HUES6 (cell line): Measurements from ENCODE around the gene AP2B1.

Source experiments
- H3K27ac ChIP-seq: 2 replicates; pipeline ENCODE4 v1.7.0; 2013; ENCODE audit warnings: low read depth, mild to moderate bottlenecking, low read length, inconsistent platforms
- H3K27me3 ChIP-seq: 2 replicates; pipeline ENCODE4 v1.6.1; 2013; ENCODE audit warnings: low read length; ENCODE audit not compliant: control insufficient read depth, insufficient read depth
- H3K36me3 ChIP-seq: 2 replicates; pipeline ENCODE4 v1.6.1; 2013; ENCODE audit warnings: low read length; ENCODE audit not compliant: control insufficient read depth, insufficient read depth
- H3K4me1 ChIP-seq: 2 replicates; pipeline ENCODE4 v1.6.1; 2013; ENCODE audit warnings: low read length; ENCODE audit not compliant: control insufficient read depth, insufficient read depth
- H3K4me3 ChIP-seq: 2 replicates; pipeline ENCODE4 v1.5.1; 2013; ENCODE audit warnings: low read depth, low read length
- H3K9ac ChIP-seq: one replicate; pipeline ENCODE4 v1.6.1; 2013; ENCODE audit warnings: mild to moderate bottlenecking, low read length
- H3K9me3 ChIP-seq: 2 replicates; pipeline ENCODE4 v1.6.1; 2013; ENCODE audit warnings: low read depth, low read length; ENCODE audit not compliant: control insufficient read depth, insufficient read depth

Gene AP2B1

DNA sequence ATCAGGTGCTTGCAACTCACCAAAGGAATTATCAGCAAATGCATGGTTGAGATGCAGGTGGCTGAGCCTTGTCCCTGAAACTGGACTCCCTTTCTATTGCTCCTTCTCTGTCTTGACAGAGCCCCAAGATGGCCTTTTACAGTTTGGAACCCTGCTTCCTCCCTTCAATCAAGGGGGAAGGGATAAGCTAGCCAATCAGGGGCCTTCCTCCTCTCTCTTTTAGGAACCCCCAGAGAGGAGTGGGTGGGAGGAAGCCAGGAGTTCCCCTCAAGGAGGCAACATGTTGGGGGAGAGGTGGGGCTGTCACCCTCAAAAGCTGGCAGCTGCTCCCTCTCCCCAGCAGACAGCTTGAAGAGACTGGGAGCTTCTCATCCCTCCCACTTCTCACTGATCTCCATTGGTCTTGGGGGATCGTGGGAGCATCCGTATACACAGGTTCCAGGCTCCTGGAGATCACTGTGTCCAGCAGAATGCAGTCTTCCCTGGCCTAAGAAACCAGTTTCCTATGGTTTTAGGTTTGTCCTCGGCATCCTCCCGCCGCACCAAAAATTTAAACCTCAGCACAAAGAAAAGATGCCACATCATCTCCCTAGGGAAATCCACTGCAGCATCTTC is 151.5 kb downstream of the AP2B1 start:
- H3K36me3 ChIP-seq = no peaks in the 10 kb centered on the region
- H3K4me1 ChIP-seq = 0 out of 2 replicates have a peak, but pooled peaks cover 3% of the 10 kb centered on the region
- H3K27me3 ChIP-seq = peaks cover 56% of the 10 kb centered on the region
- H3K9ac ChIP-seq = no peak overlapping the region
- no peaks in the 10 kb centered on the region for H3K9me3 ChIP-seq
- no peak overlapping the region for H3K27ac ChIP-seq
- H3K4me3 ChIP-seq = no peak overlapping the region

DNA sequence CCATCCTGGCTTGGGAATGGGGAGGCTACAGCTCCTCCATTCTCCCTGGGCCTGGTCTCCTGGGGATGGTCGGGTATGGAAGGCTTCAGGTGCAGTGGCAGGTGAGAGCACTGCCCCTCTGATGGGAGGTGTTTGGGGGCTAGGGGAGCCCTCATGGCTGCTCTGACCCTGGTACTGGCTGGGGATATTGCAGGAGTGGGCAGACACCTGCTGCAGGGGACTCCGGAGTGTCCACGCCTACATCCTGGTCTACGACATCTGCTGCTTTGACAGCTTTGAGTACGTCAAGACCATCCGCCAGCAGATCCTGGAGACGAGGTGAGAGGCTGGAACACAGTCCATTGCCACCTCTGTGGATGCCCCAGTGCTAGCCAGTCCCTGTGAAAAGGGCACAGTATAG is 153.1 kb downstream of the AP2B1 start:
- H3K9me3 ChIP-seq = no peaks in the 10 kb centered on the region
- H3K27ac ChIP-seq = no peak overlapping the region
- H3K4me1 ChIP-seq = 0 out of 2 replicates have a peak, but pooled peaks cover 3% of the 10 kb centered on the region
- H3K36me3 ChIP-seq = no peaks in the 10 kb centered on the region
- H3K27me3 ChIP-seq = peaks cover 64% of the 10 kb centered on the region
- H3K4me3 ChIP-seq = no peak overlapping the region
- H3K9ac ChIP-seq = no peak overlapping the region

DNA sequence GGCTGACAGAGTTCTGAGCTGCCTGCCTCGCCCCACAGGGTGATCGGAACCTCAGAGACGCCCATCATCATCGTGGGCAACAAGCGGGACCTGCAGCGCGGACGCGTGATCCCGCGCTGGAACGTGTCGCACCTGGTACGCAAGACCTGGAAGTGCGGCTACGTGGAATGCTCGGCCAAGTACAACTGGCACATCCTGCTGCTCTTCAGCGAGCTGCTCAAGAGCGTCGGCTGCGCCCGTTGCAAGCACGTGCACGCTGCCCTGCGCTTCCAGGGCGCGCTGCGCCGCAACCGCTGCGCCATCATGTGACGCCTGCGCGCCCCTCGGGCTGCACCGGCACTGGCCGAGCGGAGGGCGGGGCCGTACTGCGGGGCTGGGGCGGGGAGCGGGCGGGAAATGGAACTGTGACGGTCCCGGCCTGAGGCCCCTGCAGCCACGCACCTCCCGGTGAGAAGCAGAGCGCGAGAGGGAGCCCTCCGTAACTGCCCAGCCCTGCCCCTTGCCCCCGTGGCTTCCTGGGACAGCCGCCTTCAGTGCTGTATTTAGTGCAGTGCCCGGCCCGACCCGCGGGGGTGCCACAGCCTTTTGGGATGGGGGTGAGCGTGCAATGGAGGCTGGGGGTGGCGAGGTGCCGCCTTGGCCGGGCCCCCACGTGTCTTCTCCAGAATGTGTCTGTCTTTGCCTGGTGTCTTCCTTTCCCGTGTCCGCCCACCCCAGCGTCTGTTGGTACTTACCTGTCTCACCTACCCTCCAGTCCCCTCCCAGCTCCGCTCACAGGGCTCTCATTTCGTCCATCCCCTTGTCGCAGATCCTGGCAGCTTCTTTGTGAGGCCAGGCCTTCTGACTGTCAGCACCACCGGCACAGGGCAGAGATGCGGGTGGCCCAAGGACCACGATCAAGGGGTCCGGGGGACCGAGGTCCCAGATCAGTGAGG is 154.1 kb downstream of the AP2B1 start:
- Histone ChIP-seq H3K4me1 (0 out of 2 replicates have a peak, but pooled peaks cover 3% of the 10 kb centered on the region), H3K4me3 (peak overlapping the region; percentile 53), H3K27me3 (peaks cover 64% of the 10 kb centered on the region), H3K9ac (no peak overlapping the region), H3K9me3 (no peaks in the 10 kb centered on the region), H3K36me3 (no peaks in the 10 kb centered on the region), H3K27ac (no peak overlapping the region)

DNA sequence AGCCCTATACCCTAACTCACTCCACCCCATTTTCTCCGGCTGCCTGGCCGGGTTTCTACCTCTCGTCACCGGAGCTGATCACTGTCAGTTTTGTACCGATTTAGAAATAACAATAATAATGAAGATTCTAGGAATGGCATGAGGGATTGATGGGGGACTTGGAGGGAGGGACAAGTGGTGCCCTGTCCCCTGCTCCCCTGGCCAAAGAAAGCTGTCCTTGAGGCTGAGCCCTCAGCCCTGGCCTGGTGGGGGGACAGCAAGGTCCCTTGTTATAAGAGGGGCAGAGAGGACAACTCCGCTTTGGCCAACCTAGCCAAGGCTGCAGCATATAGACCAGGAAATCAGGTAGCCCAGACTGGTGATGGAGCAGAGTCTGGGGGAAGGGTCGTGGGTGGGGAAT is 155.4 kb downstream of the AP2B1 start:
- no peak overlapping the region for H3K4me3 ChIP-seq
- H3K27me3 ChIP-seq = peaks cover 64% of the 10 kb centered on the region
- 0 out of 2 replicates have a peak, but pooled peaks cover 3% of the 10 kb centered on the region for H3K4me1 ChIP-seq
- H3K27ac ChIP-seq = no peak overlapping the region
- H3K9me3 ChIP-seq = no peaks in the 10 kb centered on the region
- H3K9ac ChIP-seq = no peak overlapping the region
- H3K36me3 ChIP-seq = no peaks in the 10 kb centered on the region

DNA sequence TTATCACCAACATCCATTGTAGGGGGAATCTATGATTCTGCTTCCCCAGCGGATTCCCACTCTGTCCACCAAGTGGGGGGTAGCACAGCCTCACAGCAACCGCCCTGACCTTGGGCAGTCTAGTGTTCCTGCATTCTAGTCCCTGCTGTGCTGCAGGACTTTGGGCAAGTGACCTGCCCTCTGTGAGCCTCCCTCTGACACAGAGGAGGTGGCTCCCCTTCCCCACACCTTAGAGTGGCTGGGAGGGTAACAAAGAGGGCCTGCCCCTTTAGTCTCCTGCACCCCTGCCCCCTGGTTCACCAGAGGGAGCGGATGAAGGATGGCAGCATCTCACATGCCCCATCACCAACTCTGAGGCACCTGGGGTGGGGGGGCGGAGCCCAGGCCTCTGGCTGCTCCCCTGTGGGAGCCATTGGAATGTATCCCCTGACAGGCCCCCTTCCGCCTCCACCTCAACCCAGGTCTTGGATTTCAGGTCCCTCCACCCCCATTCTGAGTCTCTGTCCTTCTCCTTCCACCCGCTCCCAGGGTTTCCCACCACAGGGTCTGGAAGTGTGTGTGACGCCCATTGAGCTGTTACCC is 155.9 kb downstream of the AP2B1 start:
- 0 out of 2 replicates have a peak, but pooled peaks cover 3% of the 10 kb centered on the region for H3K4me1 ChIP-seq
- H3K27ac ChIP-seq = no peak overlapping the region
- no peak overlapping the region for H3K9ac ChIP-seq
- H3K9me3 ChIP-seq = no peaks in the 10 kb centered on the region
- H3K27me3 ChIP-seq = peaks cover 64% of the 10 kb centered on the region
- H3K4me3 ChIP-seq = no peak overlapping the region
- H3K36me3 ChIP-seq = no peaks in the 10 kb centered on the region

DNA sequence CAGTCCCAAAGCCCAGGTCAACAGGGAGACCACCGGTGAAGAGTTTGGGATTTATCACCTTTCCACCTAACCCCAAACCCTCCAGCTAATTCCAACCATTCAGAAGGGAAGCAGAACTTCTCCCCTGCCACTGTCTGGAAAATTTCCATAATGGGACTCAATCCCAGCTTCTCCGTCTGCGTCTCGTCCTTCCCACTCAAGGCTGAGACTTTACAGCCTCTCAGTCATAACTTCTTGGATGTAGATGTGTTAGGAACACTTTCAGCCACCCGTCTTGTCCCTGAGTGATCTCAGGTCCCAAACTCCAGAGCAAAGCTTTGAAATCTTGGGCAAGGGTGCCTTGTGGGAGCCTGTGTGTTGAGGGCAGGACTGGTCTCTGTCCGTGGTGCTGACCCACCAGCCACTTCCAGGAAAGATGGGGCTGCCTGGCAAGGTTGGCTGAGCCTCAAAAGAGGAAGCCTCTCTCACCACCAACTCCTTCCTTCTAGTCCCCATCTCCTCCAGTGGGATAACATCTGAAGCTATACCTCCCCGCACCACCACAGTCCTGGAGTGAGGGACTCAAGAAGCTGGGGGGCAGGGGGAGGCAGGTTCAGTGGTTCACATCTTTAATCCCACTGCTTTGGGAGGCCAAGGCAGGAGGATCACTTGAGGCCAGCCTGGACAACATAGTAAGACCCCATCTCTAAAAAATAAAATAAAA is 156.7 kb downstream of the AP2B1 start:
- Histone ChIP-seq H3K4me1 (0 out of 2 replicates have a peak, but pooled peaks cover 3% of the 10 kb centered on the region), H3K27ac (no peak overlapping the region), H3K9ac (no peak overlapping the region), H3K9me3 (no peaks in the 10 kb centered on the region), H3K4me3 (no peak overlapping the region), H3K27me3 (peaks cover 64% of the 10 kb centered on the region), H3K36me3 (no peaks in the 10 kb centered on the region)

DNA sequence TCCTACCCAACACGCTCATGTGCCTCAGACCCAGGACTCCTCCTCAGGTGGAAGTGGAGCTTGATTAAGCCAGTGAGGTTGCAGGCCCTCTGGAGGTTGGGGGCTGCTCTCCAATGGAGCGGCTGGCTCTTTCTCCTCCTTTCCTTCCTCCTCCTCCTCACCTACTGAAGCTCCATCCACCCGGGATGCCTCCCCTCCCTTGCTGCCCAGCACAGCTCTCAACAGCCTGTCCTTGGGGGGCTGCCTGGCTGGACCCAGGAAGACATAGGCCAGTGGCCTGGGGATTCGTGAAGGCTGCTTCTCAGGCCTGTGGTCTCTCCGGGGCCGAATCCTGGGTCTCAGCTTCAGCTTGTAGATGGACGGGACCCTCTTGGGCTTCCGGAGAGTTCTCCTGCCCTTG is 157.7 kb downstream of the AP2B1 start:
- H3K9ac ChIP-seq = no peak overlapping the region
- peaks cover 64% of the 10 kb centered on the region for H3K27me3 ChIP-seq
- no peak overlapping the region for H3K27ac ChIP-seq
- no peaks in the 10 kb centered on the region for H3K36me3 ChIP-seq
- no peaks in the 10 kb centered on the region for H3K9me3 ChIP-seq
- H3K4me3 ChIP-seq = no peak overlapping the region
- 0 out of 2 replicates have a peak, but pooled peaks cover 7% of the 10 kb centered on the region for H3K4me1 ChIP-seq

DNA sequence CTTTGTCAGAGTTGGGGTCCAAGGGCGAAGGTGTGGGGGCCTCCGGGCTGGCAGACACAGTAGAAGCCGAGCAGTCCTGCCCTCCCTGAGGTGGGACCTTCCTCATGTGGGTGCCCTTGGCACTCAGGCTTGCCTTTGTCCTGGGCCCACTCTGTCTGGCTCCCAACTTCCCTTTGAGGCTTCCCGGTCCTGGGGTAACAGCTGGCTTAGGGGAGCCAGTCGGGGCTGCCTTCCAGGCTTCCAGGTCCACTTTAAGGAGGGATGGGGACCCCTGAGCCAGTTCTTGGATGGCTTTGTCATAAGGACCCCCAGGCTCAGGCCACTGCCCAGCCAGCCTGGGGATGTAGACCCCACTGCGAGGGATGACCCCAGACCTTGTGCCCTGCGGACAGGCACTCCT is 158.1 kb downstream of the AP2B1 start:
- Histone ChIP-seq H3K36me3 (no peaks in the 10 kb centered on the region), H3K27ac (no peak overlapping the region), H3K9ac (no peak overlapping the region), H3K4me3 (no peak overlapping the region), H3K4me1 (peaks cover 9% of the 10 kb centered on the region; the same call in 1 of the 2 replicates), H3K9me3 (no peaks in the 10 kb centered on the region), H3K27me3 (peaks cover 64% of the 10 kb centered on the region)

DNA sequence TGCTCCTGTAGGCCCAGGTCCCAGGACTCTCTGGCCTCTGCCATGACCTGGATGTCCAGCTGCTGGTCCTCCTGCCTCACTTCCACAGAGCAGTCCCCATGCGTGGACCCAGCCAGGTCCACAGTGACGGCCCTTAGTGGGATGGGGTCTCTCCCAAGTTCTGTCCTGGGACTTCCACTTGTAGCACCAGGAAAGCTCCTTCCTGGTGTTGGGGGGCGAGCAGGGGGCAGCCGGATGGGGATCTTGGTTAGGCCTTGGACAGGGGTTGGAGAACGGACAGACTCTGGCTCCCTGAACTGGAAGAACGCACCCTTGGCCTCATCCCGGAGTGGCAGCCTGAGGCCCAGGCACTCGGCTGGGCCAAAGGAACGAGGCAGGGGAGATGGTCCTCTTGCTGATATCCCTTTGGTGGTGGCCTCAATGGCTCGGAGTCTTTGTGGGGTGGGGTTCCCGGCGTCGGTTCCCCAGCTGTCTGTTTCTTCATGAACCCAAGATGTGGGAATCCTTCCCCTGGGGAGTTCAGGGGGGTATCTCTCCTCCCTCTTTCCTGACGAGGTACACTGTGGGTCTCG is 158.7 kb downstream of the AP2B1 start:
- Histone ChIP-seq H3K27ac (no peak overlapping the region), H3K4me3 (no peak overlapping the region), H3K9me3 (no peaks in the 10 kb centered on the region), H3K36me3 (no peaks in the 10 kb centered on the region), H3K27me3 (peaks cover 64% of the 10 kb centered on the region), H3K4me1 (peaks cover 12% of the 10 kb centered on the region; the same call in 1 of the 2 replicates), H3K9ac (no peak overlapping the region)

DNA sequence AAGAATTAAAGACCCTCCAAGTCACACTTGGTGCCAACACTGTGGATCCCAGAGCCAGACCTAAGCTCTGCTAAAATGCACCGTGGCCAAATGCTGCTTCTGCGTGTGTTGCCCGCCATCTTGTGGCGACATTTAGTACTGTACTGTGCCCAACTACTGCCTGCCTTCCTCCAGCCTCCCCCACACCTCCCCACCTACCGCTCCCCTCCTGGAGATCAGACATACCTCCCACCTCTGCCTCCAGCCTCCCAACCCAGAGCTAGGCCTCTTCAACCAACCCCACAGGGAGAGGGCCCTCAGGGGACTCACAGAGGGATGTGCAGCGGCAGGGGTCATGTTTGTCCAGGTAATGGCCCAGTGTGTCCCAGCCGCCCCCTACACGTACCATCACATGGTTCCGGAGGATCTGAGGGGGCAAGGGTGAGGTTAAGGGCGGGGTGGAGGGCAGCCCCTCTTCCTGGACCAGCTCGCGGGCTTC is 160.5 kb downstream of the AP2B1 start:
- Histone ChIP-seq H3K4me3 (no peak overlapping the region), H3K9ac (no peak overlapping the region), H3K27me3 (peaks cover 50% of the 10 kb centered on the region), H3K36me3 (no peaks in the 10 kb centered on the region), H3K4me1 (peaks cover 10% of the 10 kb centered on the region), H3K9me3 (no peaks in the 10 kb centered on the region), H3K27ac (no peak overlapping the region)
